ENCODE results near the gene PCDHGA8. TPM values are rescaled to one million over a fixed set of nuclear protein-coding genes. Genes with fewer than 3 reads are reported as not detected.
A peak's percentile ranks its signal among the peaks of the same experiment; 100 is the strongest.

Gene PCDHGA8
- total RNA-seq, 1 experiment from 2014 or later: not detected

DNA sequence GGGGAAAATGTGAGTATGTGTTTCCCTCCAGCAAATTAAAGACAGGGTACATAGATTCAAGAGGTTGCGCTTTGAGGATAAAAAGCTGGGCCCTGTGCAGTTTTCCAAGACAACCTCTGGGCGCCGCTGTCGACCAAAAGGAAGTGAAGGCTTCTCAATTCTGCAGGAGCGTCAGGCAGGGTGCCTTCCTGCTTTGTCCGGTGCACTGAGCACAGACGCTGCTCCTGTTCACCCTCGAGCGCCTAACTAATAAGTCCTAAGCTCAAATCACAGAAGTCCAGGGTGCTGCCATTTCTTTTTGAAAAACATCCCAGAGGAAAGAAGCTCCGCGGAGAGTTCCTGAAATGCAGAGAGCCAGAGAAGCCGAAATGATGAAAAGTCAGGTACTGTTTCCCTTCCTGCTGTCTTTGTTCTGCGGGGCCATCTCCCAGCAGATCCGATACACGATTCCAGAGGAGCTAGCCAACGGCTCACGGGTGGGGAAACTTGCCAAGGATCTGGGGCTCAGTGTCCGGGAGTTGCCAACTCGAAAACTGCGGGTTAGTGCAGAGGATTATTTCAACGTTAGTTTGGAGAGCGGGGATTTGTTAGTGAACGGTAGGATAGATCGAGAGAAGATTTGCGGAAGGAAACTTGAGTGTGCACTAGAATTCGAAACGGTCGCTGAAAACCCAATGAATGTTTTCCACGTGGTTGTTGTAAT is 42.4 kb upstream of the PCDHGA8 start, which contains the start of gene PCDHGB1:
Gene PCDHGB1, plus strand, starts transcription at position 183 of the 703 bp plus-strand sequence. Its CDS starts 162 bp downstream, at position 345.
- intact Hi-C loops (cut with micrococcal nuclease): no loop called here
- no peak within 1 kb of the TSS for H3K9ac ChIP-seq (ENCODE audit: low read length)
- H3K4me1 ChIP-seq (ENCODE audit: control insufficient read depth in 1 of 2, insufficient read depth in 2 of 2, low read length in 2 of 2): no peaks in the 10 kb centered on the region
- ChIA-PET POLR2A (no interaction called here), CTCF (interaction anchor here (0.6 to 1.5 kb wide), 3 partner anchors 8 to 217 kb away, joined by 3 to 4 read pairs (median 4); partner anchors contain the start of gene TAF7), RAD21 (ENCODE audit: low non-redundant PET in 1 of 2, low total read pairs in 2 of 2, uncharacterized antibody in 2 of 2, unreplicated experiment in 2 of 2) (no interaction called here)
- no peak for DNase-seq (ENCODE audit: low read depth, low spot score)
- no peak within 1 kb of the TSS for H3K4me3 ChIP-seq (replicated peaks in 1 of 2; ENCODE audit: low read depth in 1 of 2, low read length in 2 of 2)
- H4K20me1 ChIP-seq (ENCODE audit: insufficient read depth): no peaks in the 10 kb centered on the region
- H2AFZ ChIP-seq (ENCODE audit: low read depth, low read length, poor library complexity, severe bottlenecking): no peak within 1 kb of the TSS
- H3K27ac ChIP-seq (ENCODE audit: low read depth, low read length): no peak within 1 kb of the TSS
- H3K4me2 ChIP-seq (ENCODE audit: low read length): no peak within 1 kb of the TSS
- TF ChIP-seq YY1 (IDR thresholded peaks at IDR 0.05; ENCODE audit: extremely low read depth, insufficient replicate concordance, low read depth, low read length) (no peak), SRF (IDR thresholded peaks at IDR 0.05; ENCODE audit: low read depth) (no peak), ZNF274 (IDR thresholded peaks at IDR 0.05; ENCODE audit: low read depth, low read length) (no peak), RAD21 (IDR thresholded peaks at IDR 0.05; ENCODE audit: low read depth) (peak; percentile 43), TCF7L2 (IDR thresholded peaks at IDR 0.05; ENCODE audit: borderline replicate concordance, extremely low read depth, insufficient read depth, insufficient read length) (no peak), JUND (IDR thresholded peaks at IDR 0.05) (no peak), CEBPB (IDR thresholded peaks at IDR 0.05; ENCODE audit: low read depth) (no peak), SP1 (IDR thresholded peaks at IDR 0.05; ENCODE audit: low read depth) (no peak), EZH2 (IDR thresholded peaks at IDR 0.05) (no peak), ELF1 (IDR thresholded peaks at IDR 0.05; ENCODE audit: borderline replicate concordance, low read depth) (no peak)
- TF ChIP-seq, protein P1, sequence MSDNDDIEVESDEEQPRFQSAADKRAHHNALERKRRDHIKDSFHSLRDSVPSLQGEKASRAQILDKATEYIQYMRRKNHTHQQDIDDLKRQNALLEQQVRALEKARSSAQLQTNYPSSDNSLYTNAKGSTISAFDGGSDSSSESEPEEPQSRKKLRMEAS (IDR thresholded peaks at IDR 0.05): no peak
- TF ChIP-seq, protein P2, sequence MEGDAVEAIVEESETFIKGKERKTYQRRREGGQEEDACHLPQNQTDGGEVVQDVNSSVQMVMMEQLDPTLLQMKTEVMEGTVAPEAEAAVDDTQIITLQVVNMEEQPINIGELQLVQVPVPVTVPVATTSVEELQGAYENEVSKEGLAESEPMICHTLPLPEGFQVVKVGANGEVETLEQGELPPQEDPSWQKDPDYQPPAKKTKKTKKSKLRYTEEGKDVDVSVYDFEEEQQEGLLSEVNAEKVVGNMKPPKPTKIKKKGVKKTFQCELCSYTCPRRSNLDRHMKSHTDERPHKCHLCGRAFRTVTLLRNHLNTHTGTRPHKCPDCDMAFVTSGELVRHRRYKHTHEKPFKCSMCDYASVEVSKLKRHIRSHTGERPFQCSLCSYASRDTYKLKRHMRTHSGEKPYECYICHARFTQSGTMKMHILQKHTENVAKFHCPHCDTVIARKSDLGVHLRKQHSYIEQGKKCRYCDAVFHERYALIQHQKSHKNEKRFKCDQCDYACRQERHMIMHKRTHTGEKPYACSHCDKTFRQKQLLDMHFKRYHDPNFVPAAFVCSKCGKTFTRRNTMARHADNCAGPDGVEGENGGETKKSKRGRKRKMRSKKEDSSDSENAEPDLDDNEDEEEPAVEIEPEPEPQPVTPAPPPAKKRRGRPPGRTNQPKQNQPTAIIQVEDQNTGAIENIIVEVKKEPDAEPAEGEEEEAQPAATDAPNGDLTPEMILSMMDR (IDR thresholded peaks at IDR 0.05 in 2 of 3, conservative IDR thresholded peaks at IDR 0.05 in 1 of 3; ENCODE audit: borderline replicate concordance in 1 of 3, insufficient read depth in 1 of 3, low read depth in 2 of 3, low read length in 2 of 3): peak; percentile 29 to 42 (median 40); a peak in 5 of 6 replicates
- no peaks in the 10 kb centered on the region for H3K27me3 ChIP-seq (ENCODE audit: insufficient read depth, low read length)
- no TSS peak for BruUV-seq (replicated peaks)
- H3K9me3 ChIP-seq (ENCODE audit: control insufficient read depth in 1 of 2, insufficient read depth in 1 of 2, low read depth in 1 of 2, low read length in 2 of 2): no peaks in the 10 kb centered on the region; a peak in 1 of 4 replicates
- H3K36me3 ChIP-seq (ENCODE audit: control insufficient read depth in 1 of 2, insufficient read depth in 2 of 2, low read length in 2 of 2): no peaks in the 10 kb centered on the region
- ATAC-seq: peak; percentile 49
- H3K9me2 ChIP-seq (ENCODE audit: insufficient read depth): no peaks in the 10 kb centered on the region
- H3K79me2 ChIP-seq (ENCODE audit: insufficient read depth, low read length): no peaks in the 10 kb centered on the region

All from HCT116 (cell line).